HG03354 (cell line): ENCODE results near the gene CMYA5.
"Not testable (repeated sequence)": the region's sequence is repeated elsewhere in the genome, so short reads cannot be mapped to it uniquely, and the experiment has no call there.

ENCODE experiments used
- ATAC-seq: cut with Tn5 transposase; IDR thresholded peaks from one replicate; pipeline ENCODE4 v1.9.1; 2021; ENCODE audit warnings: mild to moderate bottlenecking; ENCODE audit not compliant: unreplicated experiment, poor library complexity, severe bottlenecking

CMYA5 gene

DNA sequence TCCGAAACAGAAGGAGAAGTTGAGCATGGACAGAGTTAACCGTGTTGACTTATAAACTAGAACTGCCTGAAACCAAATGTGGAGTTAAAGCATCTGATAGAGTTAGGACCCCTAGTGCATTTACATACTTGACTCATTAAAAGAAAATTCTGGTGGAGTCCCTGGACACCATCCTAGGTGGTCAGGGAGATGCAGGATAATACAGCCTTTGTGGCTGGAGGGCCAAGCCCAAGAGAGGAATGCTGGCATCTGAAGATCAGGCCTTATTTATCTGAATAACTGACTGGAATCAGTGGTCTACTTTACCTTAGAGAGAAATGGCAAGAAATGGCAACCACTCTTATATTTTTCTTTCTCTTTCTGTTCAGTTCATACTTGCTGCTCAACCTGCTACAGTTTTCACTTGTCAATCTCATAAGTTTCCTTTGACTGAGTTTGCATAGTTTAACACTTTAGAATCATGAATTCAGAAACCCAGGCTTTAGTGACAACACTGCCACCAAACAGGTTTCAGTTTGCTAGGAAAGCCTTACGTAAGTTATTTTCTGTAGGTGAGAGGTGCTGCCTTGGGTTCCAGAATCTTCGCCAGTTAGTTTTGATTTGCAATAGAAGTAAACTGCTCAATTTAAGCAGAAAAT is 10.2 kb downstream of the CMYA5 start:
- peak; percentile 90 for ATAC-seq

DNA sequence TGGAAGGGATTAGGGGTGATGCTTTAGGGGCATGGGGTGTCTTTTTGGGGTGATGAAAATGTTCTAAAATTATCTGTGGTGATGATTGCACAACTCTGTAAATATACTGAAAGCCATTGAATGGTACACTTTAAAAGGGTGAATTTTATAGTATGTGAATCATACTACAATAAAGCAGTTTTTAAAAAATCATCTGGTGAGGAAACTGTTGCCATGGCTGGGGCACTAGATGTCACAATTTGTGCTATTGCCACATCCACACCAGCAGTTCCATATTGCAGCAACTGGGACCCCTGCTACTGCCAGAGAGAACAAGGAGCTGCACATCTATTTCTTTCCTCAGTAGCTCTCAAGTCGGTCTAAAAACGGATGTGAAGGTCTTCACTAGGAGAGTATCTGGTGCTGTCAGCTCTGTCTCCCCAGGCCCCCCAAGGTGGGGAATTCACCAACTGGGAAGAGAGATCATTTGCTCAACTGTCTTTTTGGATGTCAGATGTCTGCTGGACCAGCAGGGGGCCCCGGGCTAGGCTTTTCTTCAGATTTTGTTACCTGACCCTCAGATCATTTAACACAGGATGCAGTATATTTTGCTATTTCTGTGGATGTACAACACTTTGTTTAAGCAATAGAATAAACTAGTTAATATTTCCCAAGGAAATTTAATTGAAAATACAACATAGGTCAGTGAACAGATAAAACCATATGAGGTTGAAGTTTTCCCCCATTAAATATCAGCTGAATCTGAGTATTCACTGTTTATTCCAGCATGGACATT is 13.2 kb downstream of the CMYA5 start:
- ATAC-seq: no peak

DNA sequence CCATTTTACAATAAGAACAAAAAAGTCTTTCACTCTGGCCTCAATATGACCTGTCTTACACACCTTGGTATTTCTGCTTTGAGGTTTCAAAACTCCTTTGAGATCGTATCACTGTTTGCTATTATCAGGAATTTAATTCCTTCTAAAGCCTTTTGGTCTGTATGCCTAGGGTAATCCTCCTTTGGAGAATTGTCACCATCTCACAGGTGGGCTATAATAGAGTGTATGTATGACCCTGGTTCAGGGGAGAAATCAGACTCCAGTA is 13.7 kb downstream of the CMYA5 start:
- ATAC-seq: no peak

DNA sequence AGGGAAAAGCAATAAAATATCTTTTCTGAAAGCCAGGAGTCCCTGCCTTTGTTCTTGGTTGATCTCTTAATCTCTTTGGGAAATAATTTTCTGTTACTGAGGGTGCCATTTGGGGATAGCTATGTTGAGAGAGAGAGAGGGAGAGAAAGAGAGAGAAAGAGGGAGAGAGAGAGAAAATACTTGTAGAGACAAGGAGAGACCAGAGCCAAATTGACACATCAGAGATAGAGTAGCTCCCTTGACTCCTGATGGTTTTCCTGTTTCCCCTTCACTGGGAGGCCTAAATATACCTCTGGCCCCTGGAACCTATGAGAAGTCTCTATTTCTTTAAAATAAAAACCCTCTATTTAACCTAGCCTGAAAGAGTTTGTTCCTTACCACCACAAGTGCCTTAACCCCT is 14.9 kb downstream of the CMYA5 start:
- no peak for ATAC-seq

DNA sequence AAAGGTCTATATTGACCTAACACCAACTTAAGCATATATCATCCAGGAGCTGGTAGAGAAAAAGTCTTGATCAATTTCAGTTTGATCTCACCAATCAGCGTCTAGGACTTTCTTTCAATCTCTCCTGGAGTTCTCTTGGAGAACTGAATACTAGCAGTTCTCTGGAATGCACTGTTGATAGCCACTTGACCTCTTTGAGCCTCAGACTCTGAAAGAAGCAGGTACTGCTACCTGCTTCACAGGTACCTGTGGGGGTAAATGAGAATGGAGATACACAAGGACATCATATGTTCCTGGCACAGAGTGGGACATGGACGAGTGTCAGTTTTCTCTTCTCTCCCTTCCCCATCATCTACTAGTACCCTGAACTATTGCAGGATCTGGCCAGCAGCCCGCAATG is 16.0 kb downstream of the CMYA5 start:
- ATAC-seq: no peak

DNA sequence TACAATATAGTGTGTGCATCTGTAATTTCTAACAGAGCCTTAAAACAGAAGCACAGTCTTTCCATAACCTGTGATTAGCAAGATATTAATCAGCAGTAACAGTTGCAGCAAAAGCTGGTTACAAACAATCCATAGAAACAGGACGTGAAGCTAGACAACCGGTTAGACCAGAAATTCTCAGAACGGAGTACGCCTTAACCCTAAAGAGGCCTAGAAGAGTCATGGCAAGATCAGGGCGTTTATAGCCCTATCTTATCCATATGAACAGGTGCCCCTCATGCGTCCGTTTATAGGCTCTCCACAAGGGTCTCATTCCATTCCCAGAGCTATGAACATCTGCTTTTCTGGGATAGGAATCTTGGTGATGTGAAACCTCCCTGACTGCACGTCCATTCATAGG is 16.7 kb downstream of the CMYA5 start:
- ATAC-seq: not testable (repeated sequence)

DNA sequence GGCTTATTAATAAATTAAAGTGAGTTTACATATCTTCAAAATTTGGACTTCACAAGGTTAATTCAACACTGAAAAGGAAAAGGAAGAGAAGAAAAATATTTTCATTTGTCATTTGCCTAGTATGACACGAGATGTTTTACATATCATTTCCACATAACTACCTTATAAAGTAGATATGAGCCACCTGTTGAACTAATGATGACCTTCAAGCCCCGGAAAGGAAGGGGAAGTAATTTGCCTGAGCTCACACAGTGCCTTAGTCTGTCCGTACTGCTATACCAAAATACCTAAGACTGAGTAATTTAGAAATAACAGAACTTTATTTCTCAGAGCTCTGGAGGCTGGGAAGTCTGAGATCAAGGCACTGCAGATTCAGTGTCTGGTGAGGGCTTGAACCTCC is 17.9 kb downstream of the CMYA5 start:
- no peak for ATAC-seq

DNA sequence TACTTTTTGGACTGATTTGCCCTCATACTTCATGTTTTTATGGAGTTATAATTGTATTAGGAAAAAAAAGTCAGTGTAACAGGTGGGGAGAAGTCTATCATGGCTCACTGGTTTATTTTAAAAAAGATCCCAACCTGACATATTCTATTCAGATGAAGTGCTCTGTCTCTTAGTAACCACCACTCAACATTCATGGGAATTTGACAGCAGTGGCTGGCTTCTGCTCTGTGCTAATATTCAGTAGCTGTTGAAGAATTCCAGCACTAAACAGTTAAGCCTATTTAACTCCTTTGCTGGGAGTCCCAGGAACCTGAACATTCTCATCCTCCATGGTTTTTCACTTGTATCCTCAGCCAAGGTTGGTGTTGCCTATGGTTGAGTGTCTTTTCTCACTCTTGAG is 23.1 kb downstream of the CMYA5 start:
- no peak for ATAC-seq

DNA sequence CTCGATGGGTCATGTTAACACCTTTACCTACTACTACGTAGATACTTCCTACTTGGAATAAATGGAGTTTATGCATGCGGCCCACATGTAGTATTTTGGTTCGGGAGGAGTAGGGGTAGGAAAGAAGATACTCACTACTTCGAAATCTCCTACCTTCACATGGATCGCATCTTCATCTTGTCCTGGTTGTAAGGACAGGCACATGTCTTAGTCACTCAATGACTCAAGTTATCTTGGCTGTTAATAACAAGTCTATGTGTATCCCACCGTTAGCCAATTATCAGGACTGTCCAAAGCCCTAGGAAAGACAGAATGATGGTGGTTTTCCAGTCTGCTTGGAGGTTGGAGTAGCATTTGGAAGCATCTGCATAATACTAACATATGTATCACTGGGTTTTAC is 24.1 kb downstream of the CMYA5 start:
- ATAC-seq: no peak

DNA sequence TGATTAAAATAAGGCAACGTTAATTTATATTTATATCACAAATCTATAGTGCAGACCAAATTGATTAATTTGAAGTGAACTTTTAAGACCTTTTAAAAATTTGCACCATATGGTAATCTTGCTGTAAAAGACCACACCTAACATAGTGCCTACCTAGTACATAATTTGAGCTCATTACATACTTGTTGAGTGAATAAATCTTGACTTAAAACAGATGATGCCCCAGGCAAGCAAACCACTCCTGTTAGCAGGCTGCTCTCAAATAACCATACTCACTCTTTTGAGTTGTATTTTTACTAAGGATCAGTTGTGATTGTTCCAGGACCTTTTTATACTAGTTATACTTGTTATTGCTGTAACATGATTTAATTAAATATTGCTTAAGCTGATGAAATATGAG is 27.2 kb downstream of the CMYA5 start:
- no peak for ATAC-seq

DNA sequence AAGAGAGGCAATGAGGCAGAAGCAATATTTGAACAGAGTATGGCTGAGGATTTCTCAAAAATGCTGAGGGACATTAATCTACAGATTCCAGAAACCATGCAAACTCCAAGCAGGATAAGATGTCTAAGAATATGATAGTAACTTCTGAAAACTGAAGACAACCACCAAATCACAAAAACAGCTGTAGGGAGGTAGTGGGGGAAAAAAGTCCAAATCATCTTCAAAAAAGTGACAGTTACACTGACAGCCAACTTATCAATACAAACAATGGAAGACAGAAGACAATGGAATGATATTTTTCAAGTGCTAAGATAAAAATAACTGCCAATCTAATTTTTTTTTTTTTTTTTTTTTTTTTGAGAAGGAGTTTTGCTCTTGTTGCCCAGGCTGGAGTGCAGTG is 30.5 kb downstream of the CMYA5 start:
- no peak for ATAC-seq

DNA sequence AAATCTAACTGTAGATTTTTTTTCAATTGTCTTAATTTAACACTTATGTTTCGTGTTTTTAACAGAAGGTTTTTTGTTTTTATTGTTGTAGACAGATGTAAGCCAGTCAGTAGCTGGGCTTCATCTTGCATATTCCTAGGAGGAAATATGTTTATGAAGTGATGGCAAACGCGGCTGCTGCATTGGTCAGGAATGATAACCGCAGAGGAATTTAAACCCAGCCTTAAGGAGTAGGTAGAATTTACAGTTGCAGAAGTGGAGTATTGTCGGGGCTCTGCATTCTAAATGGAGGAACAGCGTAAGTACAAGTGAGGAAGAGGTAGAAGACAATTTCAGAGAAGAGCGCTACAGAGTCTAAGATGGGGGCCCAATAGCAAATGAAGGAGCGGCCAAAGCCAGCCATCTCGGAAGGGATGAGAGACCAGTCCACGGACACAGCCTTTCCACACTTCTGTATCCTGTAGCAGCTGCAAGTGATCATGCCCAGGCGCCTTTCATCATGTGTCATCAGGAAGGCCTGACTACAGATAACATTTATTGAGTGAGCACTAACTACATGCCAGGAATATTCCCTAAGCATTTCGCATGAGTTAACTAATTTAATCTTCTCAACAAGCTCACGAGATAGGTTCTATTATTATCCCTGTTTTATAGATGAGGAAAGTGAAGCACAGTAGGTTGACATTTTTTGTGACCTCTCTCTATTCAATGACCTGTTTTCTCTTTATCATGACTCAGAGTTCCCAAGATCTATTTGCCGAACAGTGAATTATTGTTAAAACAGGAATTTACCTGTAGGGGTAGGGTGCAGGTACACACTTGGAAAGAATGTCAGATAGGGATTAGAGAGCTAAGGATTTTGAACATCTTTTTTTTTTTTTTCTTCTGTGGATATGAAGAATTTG is 38.1 kb downstream of the CMYA5 start:
- no peak for ATAC-seq

DNA sequence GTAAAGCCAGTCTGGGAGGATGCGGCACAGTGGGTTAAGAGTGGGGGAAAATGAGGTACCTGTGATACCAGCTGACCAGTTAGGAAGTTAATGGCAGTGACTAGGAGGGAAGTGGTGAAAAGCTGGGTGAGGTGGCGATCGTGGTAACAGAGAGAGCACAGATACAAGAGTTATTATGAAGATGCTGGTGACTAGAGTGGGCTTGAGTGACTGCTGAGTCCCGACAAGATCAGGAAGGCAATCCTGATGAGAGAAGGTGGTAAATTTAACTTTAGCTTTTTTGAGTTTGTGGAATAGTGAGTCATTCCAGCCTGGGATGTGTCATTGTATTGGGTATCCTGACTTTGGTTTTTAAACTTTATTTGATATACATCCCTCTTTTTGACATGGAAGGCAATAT is 38.8 kb downstream of the CMYA5 start:
- ATAC-seq: no peak

DNA sequence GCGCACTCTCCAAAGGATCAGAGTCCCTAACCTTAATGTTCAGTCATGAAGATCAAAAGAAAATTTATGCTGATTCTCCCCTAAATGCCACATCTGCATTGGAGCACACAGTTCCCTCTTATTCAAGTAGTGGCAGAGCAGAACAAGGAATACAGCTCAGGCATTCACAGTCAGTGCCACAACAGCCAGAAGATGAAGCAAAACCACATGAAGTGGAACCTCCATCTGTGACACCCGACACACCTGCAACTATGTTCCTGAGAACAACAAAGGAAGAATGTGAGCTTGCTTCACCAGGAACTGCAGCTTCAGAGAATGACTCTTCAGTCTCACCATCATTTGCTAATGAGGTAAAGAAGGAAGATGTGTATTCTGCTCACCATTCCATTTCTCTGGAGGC is 40.0 kb downstream of the CMYA5 start:
- no peak for ATAC-seq

DNA sequence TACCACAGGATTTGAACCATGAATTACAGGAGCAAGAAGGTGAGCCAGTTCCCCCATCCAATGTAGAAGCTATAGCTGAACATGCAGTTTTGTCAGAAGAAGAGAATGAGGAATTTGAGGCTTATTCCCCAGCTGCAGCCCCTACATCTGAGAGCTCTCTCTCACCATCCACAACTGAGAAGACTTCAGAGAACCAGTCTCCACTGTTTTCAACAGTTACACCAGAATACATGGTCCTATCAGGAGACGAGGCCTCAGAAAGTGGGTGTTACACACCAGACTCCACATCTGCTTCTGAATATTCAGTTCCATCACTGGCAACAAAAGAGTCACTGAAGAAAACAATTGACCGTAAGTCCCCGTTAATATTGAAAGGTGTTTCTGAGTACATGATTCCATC is 40.9 kb downstream of the CMYA5 start:
- no peak for ATAC-seq

DNA sequence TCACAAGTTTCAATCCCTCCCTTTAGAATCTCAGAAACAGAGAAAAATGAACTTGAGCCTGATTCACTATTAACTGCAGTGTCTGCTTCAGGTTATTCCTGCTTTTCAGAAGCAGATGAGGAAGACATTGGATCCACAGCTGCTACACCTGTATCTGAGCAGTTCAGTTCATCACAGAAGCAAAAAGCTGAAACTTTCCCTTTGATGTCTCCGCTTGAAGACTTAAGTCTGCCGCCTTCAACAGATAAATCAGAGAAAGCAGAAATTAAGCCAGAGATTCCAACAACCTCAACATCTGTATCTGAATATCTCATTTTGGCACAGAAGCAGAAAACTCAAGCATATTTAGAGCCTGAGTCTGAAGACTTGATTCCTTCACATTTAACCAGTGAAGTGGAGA is 42.1 kb downstream of the CMYA5 start:
- no peak for ATAC-seq

DNA sequence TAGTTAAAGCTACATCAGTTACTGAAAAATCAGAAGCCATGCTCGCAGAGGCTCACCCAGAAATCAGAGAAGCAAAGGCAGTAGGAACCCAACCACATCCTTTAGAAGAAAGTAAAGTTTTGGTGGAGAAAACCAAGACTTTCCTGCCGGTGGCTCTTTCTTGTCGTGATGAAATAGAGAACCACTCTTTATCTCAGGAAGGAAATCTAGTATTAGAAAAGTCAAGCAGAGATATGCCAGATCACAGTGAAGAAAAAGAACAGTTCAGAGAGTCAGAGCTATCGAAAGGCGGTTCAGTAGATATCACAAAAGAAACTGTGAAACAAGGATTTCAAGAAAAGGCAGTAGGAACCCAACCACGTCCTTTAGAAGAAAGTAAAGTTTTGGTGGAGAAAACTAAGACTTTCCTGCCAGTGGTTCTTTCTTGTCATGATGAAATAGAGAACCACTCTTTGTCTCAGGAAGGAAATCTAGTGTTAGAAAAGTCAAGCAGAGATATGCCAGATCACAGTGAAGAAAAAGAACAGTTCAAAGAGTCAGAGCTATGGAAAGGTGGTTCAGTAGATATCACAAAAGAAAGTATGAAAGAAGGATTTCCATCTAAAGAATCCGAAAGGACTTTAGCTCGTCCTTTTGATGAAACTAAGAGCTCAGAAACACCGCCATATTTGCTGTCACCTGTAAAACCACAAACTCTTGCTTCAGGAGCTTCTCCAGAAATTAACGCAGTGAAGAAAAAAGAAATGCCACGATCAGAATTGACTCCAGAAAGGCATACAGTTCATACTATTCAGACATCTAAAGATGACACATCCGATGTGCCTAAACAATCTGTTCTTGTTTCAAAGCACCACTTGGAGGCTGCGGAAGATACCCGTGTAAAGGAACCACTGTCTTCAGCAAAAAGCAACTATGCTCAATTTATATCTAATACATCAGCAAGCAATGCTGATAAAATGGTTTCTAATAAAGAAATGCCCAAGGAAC is 47.2 kb downstream of the CMYA5 start:
- no peak for ATAC-seq

DNA sequence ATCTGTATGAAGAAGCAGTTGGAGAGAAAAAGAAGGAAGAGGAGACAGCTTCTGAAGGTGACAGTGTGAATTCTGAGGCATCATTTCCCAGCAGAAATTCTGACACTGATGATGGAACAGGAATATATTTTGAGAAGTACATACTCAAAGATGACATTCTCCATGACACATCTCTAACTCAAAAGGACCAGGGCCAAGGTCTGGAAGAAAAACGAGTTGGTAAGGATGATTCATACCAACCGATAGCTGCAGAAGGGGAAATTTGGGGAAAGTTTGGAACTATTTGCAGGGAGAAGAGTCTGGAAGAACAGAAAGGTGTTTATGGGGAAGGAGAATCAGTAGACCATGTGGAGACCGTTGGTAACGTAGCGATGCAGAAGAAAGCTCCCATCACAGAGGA is 48.7 kb downstream of the CMYA5 start:
- ATAC-seq: no peak

DNA sequence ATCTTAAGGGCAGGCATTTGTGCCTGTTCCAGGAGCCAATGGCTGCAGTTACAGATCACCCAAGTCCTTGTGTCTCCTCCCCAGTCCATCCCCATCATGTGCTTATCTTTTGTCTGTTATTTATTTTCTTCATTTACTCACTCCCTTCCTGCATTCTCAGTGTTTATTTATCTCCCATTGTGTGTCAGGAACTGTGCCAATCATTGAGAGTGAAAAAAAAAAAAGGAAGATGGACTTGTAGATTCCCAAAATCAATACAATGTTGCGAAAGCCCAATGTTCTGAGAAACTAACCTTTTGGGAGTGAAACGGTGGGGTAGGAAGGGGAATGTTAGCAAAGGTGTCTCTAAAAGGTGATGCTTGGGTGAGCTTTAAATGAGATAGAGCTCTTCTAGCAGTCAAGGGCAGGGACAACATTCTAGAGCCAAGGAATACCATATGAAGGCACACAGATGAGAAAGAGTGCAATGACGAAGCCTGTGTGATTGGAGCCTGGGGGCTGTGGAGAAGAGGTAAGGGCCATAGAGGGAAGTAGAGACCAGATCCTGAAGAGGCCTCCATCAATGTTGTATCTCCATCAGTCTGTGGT is 53.0 kb downstream of the CMYA5 start:
- no peak for ATAC-seq
